ENCODE measurements around the gene FAM114A2.

FAM114A2 gene

DNA sequence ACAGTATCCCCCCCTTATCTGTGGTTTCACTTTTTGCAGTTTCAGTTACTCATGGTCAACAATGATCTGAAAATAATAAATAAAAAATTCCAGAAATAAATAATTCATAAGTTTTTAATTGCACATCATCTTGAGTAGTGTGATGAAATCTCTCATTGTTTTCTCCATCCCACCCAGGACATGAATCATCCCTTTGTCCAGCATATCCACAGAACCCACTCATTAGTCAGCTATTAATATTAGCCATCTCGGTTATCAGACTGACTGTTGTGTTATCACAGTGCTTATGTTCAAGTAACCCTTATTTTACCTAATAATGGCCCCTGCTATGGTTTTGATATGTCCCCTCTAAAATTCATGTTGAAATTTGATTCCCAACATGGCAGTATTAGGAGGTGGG is 40.7 kb downstream of the FAM114A2 start:
- no peak for DNase-seq
- no peak overlapping the region for H3K27ac Mint-ChIP-seq
- TF ChIP-seq, protein P1, sequence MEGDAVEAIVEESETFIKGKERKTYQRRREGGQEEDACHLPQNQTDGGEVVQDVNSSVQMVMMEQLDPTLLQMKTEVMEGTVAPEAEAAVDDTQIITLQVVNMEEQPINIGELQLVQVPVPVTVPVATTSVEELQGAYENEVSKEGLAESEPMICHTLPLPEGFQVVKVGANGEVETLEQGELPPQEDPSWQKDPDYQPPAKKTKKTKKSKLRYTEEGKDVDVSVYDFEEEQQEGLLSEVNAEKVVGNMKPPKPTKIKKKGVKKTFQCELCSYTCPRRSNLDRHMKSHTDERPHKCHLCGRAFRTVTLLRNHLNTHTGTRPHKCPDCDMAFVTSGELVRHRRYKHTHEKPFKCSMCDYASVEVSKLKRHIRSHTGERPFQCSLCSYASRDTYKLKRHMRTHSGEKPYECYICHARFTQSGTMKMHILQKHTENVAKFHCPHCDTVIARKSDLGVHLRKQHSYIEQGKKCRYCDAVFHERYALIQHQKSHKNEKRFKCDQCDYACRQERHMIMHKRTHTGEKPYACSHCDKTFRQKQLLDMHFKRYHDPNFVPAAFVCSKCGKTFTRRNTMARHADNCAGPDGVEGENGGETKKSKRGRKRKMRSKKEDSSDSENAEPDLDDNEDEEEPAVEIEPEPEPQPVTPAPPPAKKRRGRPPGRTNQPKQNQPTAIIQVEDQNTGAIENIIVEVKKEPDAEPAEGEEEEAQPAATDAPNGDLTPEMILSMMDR (IDR thresholded peaks at IDR 0.05): no peak
- no peaks in the 10 kb centered on the region for H3K9me3 Mint-ChIP-seq
- H3K4me1 Mint-ChIP-seq: no peaks in the 10 kb centered on the region
- no peak overlapping the region for H3K4me3 Mint-ChIP-seq
- no peaks in the 10 kb centered on the region for H3K27me3 Mint-ChIP-seq (ENCODE audit: low read depth, poor library complexity)
- peaks cover 36% of the 10 kb centered on the region for H3K36me3 Mint-ChIP-seq (ENCODE audit: low read depth)

GRCh38 chr5:153991168-153991567 is 47.5 kb downstream of the FAM114A2 start:
- Mint-ChIP-seq H3K27me3 (ENCODE audit: low read depth, poor library complexity) (peaks cover 11% of the 10 kb centered on the region), H3K4me3 (no peak overlapping the region), H3K36me3 (ENCODE audit: low read depth) (peaks cover 18% of the 10 kb centered on the region), H3K9me3 (no peaks in the 10 kb centered on the region), H3K4me1 (no peaks in the 10 kb centered on the region), H3K27ac (no peak overlapping the region)
- no peak for DNase-seq
- TF ChIP-seq, protein P1 (IDR thresholded peaks at IDR 0.05): no peak

- Mint-ChIP-seq H3K4me3 (no peak overlapping the region), H3K27me3 (ENCODE audit: low read depth, poor library complexity) (peaks cover 11% of the 10 kb centered on the region), H3K9me3 (no peaks in the 10 kb centered on the region), H3K36me3 (ENCODE audit: low read depth) (peaks cover 12% of the 10 kb centered on the region), H3K27ac (no peak overlapping the region), H3K4me1 (no peaks in the 10 kb centered on the region)
- no peak for DNase-seq
- TF ChIP-seq, protein P1 (IDR thresholded peaks at IDR 0.05): no peak
These were observed 50.2 kb downstream of the FAM114A2 start for GRCh38 chr5:153988510-153988909.

DNA sequence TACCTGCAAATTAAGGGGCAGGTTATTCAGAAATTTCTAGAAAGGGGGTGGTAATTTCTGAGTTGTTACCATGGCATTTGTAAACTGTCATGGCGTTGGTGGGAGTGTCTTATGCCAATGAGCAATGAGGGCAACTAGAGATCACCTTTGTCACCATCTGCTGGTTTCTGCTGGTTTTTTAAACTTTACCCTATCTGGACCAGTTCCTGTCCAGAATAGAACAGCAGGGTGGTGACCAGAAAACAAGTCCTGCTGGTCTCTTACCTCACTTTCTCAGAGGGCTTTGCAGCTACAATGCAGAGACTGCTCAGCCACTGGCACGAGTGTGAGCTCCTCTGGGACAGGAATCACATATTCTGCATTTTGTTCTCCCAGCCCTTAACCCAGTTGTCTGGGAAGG is 51.4 kb downstream of the FAM114A2 start:
- Mint-ChIP-seq H3K27ac (no peak overlapping the region), H3K4me1 (no peaks in the 10 kb centered on the region)
- TF ChIP-seq, protein P1 (IDR thresholded peaks at IDR 0.05): no peak

GRCh38 chr5:153985498-153985897 is 53.2 kb downstream of the FAM114A2 start:
- DNase-seq: no peak
- Mint-ChIP-seq H3K4me1 (no peaks in the 10 kb centered on the region), H3K4me3 (no peak overlapping the region)

More for the DNA sequence above, 51.4 kb downstream of the FAM114A2 start:
- no peak for DNase-seq
- H3K4me3 Mint-ChIP-seq: no peak overlapping the region
- H3K9me3 Mint-ChIP-seq: no peaks in the 10 kb centered on the region
- H3K27me3 Mint-ChIP-seq (ENCODE audit: low read depth, poor library complexity): peaks cover 11% of the 10 kb centered on the region
- peaks cover 8% of the 10 kb centered on the region for H3K36me3 Mint-ChIP-seq (ENCODE audit: low read depth)

DNA sequence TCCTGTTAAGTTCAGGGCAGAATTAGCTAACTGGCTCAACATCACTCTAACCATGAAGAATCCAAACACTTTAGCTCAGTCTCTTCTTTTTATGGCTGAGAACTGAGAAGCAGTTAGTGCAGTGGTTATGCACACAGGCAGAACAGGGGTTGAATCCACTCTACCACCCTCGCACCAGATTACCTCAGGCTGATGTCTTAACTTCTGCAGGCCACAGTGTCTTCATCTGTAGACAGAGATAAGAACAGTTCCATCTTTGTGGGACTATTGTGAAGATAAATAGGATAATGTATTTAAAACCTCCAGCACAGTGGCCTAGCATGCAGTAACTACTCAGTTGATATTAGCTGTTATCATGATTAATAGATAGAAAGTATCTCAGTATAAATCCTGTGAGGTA is 54.8 kb downstream of the FAM114A2 start:
- TF ChIP-seq, protein P1 (IDR thresholded peaks at IDR 0.05): no peak
- no peak overlapping the region for H3K27ac Mint-ChIP-seq

More at GRCh38 chr5:153985498-153985897, 53.2 kb downstream of the FAM114A2 start:
- Mint-ChIP-seq H3K27me3 (ENCODE audit: low read depth, poor library complexity) (peaks cover 14% of the 10 kb centered on the region), H3K9me3 (no peaks in the 10 kb centered on the region), H3K36me3 (ENCODE audit: low read depth) (no peaks in the 10 kb centered on the region), H3K27ac (no peak overlapping the region)
- TF ChIP-seq, protein P1 (IDR thresholded peaks at IDR 0.05): no peak

More for the DNA sequence above, 54.8 kb downstream of the FAM114A2 start:
- H3K9me3 Mint-ChIP-seq: no peaks in the 10 kb centered on the region
- H3K4me3 Mint-ChIP-seq: no peak overlapping the region
- H3K36me3 Mint-ChIP-seq (ENCODE audit: low read depth): no peaks in the 10 kb centered on the region
- peaks cover 14% of the 10 kb centered on the region for H3K27me3 Mint-ChIP-seq (ENCODE audit: low read depth, poor library complexity)
- peaks cover 7% of the 10 kb centered on the region for H3K4me1 Mint-ChIP-seq
- DNase-seq: no peak
